Astrocyte (in vitro differentiated cells and primary cell): ENCODE data around the gene AGTRAP. TPM values are rescaled to one million over a fixed set of nuclear protein-coding genes. Genes with fewer than 3 reads are reported as not detected.

Experiments used
- DNase-seq: peaks from one replicate; pipeline ENCODE4 v3.0.0-alpha.2; 2010; ENCODE audit warnings: low read depth
- FAIRE-seq: peaks from 2 replicates; lab custom pipeline; 2011; peaks lifted over from hg19 to GRCh38; lab: Jason Lieb, UNC
- H2AFZ ChIP-seq: 2 replicates; pipeline ENCODE4 v1.6.0; 2012; ENCODE audit warnings: low read depth, low read length, inconsistent platforms
- H3K27ac ChIP-seq: 2 replicates; pipeline ENCODE4 v1.5.1; 2011; ENCODE audit warnings: low read depth, low read length, inconsistent platforms
- H3K27me3 ChIP-seq: 2 replicates; pipeline ENCODE4 v1.6.0; 2011; ENCODE audit warnings: low read length, inconsistent platforms; ENCODE audit not compliant: insufficient read depth
- H3K36me3 ChIP-seq: 2 replicates; pipeline ENCODE4 v1.5.1; 2011; ENCODE audit warnings: low read length, inconsistent platforms; ENCODE audit not compliant: insufficient read depth
- H3K4me1 ChIP-seq: 2 replicates; pipeline ENCODE4 v1.5.1; 2011; ENCODE audit warnings: low read length, inconsistent platforms; ENCODE audit not compliant: insufficient read depth
- H3K4me2 ChIP-seq: 2 replicates; pipeline ENCODE4 v1.6.0; 2012; ENCODE audit warnings: low read length, inconsistent platforms
- H3K4me3 ChIP-seq: 2 replicates; pipeline ENCODE4 v1.5.1; 2011; ENCODE audit warnings: low read depth, mild to moderate bottlenecking, low read length, inconsistent platforms; ENCODE audit not compliant: insufficient read depth
- H3K79me2 ChIP-seq: 2 replicates; pipeline ENCODE4 v1.6.0; 2012; ENCODE audit warnings: mild to moderate bottlenecking, low read length, inconsistent platforms; ENCODE audit not compliant: insufficient read depth
- H3K9ac ChIP-seq: 2 replicates; pipeline ENCODE4 v1.6.0; 2012; ENCODE audit warnings: mild to moderate bottlenecking, low read length, inconsistent platforms
- H3K9me3 ChIP-seq: 2 replicates; pipeline ENCODE4 v1.5.1; 2012; ENCODE audit warnings: low read depth, mild to moderate bottlenecking, low read length, inconsistent platforms; ENCODE audit not compliant: insufficient read depth
- H4K20me1 ChIP-seq: 2 replicates; pipeline ENCODE4 v1.6.0; 2012; ENCODE audit warnings: low read length, inconsistent platforms; ENCODE audit not compliant: insufficient read depth
- H3K27ac Mint-ChIP-seq: one replicate; pipeline ENCODE4 v1.8.0; 2021; ENCODE audit warnings: mild to moderate bottlenecking, mixed read lengths; ENCODE audit not compliant: unreplicated experiment
- H3K27me3 Mint-ChIP-seq: one replicate; pipeline ENCODE4 v1.8.0; 2021; ENCODE audit warnings: low read depth, mixed read lengths; ENCODE audit not compliant: unreplicated experiment
- H3K36me3 Mint-ChIP-seq: one replicate; pipeline ENCODE4 v1.8.0; 2021; ENCODE audit warnings: low read depth, mixed read lengths; ENCODE audit not compliant: unreplicated experiment
- H3K4me1 Mint-ChIP-seq: one replicate; pipeline ENCODE4 v1.8.0; 2021; ENCODE audit warnings: low read depth, mixed read lengths; ENCODE audit not compliant: unreplicated experiment
- H3K4me3 Mint-ChIP-seq: one replicate; pipeline ENCODE4 v1.8.0; 2021; ENCODE audit warnings: mild to moderate bottlenecking, moderate library complexity, mixed read lengths; ENCODE audit not compliant: unreplicated experiment
- H3K9me3 Mint-ChIP-seq: one replicate; pipeline ENCODE4 v1.8.0; 2021; ENCODE audit warnings: mild to moderate bottlenecking, mixed read lengths; ENCODE audit not compliant: unreplicated experiment
- EZH2 ChIP-seq: IDR thresholded peaks from 2 replicates; pipeline ENCODE4 v1.6.1; 2012; ENCODE audit warnings: mild to moderate bottlenecking, low read length, inconsistent platforms; ENCODE audit not compliant: insufficient read depth
- total RNA-seq: library from RNA; stranded (reverse); gene quantifications from 2 replicates; pipeline ENCODE4 v1.2.1, GENCODE V29; 2021
- TF ChIP-seq, protein P1 (sequence below): IDR thresholded peaks from 2 replicates; pipeline ENCODE4 v1.5.1; 2011; ENCODE audit warnings: low read depth, mild to moderate bottlenecking, inconsistent platforms, low read length, moderate library complexity; ENCODE audit not compliant: insufficient read depth

AGTRAP gene
- total RNA-seq, 1 donor from 2014 or later, result 38.7 TPM

DNA sequence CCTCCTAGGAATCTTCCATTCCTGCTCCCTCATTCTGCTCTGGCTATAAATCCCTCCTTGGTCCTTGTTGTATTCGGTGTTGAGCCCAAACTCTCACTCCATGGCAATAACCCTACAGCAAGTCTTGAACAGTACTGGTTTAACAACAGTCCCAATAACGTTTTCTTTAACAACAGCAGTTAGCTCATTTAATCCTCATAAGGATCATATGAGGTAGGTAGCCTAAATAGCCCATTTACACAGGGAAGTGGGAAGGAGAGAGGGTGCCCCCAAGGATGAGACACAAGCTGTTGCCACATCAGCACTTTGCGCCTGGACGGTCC lies 444 bp upstream of the AGTRAP start:
- H3K27ac Mint-ChIP-seq, result no peak overlapping the region

DNA sequence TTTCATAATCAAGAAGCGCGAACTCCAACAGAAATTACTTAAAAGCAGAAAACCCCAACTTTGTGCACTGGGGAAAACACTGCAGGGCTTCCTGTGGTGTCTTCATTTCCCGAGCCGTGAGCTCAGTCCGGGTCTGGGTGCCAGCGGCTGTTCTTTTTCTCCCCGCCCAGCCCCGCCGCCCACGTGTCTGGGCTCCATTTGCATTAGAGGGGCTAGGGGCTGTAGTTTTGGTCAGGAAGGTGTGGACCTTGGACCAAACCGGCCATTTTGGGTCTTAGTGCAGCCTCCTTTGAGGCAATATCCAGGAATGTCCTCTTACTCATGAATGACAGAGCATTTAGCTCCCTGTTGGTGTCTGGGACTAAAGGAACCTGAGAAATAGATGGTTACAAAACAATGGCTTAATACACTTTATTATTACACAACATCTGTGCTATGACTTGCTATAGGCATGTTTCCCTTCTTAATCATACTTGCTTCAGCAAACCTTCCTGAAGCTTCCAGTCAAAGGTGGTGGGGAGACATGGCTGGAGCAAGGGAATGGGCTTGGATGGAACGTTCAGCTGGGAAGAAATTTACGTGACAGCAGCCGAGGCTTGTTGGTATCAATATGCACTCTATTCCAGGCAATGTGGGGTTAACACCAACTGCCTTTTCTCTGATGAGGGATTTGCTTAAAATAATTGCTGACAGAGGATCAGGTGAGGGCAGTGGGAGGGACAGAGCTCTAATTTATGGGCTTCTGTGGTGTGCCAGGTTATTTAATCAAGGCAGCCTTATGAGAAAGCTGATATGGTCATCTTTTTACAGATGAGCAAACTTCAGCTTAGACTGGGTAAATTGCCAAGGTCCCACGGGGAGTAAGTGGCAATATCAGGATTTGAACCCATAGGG lies 1.1 kb downstream of the AGTRAP start:
- H3K4me1 Mint-ChIP-seq, result peaks cover 14% of the 10 kb centered on the region
- H3K27me3 ChIP-seq, result no peaks in the 10 kb centered on the region
- peak overlapping the region; percentile 94 for H3K4me2 ChIP-seq
- peaks cover 1% of the 10 kb centered on the region for H4K20me1 ChIP-seq
- peaks cover 23% of the 10 kb centered on the region for H3K4me1 ChIP-seq
- peak overlapping the region; percentile 89 for H3K4me3 Mint-ChIP-seq
- peak overlapping the region; percentile 80 for H3K27ac ChIP-seq
- H3K27ac Mint-ChIP-seq, result peak overlapping the region; percentile 88
- H3K79me2 ChIP-seq, result peaks cover 2% of the 10 kb centered on the region
- peaks cover 3% of the 10 kb centered on the region for H3K36me3 Mint-ChIP-seq
- FAIRE-seq (no peak), DNase-seq (peak; percentile 77)
- TF ChIP-seq EZH2, result no peak
- TF ChIP-seq, protein P1, sequence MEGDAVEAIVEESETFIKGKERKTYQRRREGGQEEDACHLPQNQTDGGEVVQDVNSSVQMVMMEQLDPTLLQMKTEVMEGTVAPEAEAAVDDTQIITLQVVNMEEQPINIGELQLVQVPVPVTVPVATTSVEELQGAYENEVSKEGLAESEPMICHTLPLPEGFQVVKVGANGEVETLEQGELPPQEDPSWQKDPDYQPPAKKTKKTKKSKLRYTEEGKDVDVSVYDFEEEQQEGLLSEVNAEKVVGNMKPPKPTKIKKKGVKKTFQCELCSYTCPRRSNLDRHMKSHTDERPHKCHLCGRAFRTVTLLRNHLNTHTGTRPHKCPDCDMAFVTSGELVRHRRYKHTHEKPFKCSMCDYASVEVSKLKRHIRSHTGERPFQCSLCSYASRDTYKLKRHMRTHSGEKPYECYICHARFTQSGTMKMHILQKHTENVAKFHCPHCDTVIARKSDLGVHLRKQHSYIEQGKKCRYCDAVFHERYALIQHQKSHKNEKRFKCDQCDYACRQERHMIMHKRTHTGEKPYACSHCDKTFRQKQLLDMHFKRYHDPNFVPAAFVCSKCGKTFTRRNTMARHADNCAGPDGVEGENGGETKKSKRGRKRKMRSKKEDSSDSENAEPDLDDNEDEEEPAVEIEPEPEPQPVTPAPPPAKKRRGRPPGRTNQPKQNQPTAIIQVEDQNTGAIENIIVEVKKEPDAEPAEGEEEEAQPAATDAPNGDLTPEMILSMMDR, result no peak
- H3K4me3 ChIP-seq, result peak overlapping the region; percentile 81
- H3K9me3 ChIP-seq, result no peaks in the 10 kb centered on the region
- no peaks in the 10 kb centered on the region for H3K36me3 ChIP-seq
- H3K27me3 Mint-ChIP-seq, result peaks cover 3% of the 10 kb centered on the region
- H2AFZ ChIP-seq, result peak overlapping the region; percentile 93
- H3K9me3 Mint-ChIP-seq, result no peaks in the 10 kb centered on the region
- H3K9ac ChIP-seq, result peak overlapping the region; percentile 85

More for the DNA sequence above, 444 bp upstream of the AGTRAP start:
- Mint-ChIP-seq H3K27me3 (peaks cover 3% of the 10 kb centered on the region), H3K36me3 (peaks cover 3% of the 10 kb centered on the region), H3K9me3 (no peaks in the 10 kb centered on the region), H3K4me1 (peaks cover 17% of the 10 kb centered on the region), H3K4me3 (peak overlapping the region; percentile 89)
- Histone ChIP-seq H3K4me3 (peak overlapping the region; percentile 81), H3K4me2 (peak overlapping the region; percentile 94), H3K27me3 (no peaks in the 10 kb centered on the region), H3K79me2 (peaks cover 2% of the 10 kb centered on the region), H3K9ac (peak overlapping the region; percentile 85), H2AFZ (peak overlapping the region; percentile 93), H3K4me1 (peaks cover 26% of the 10 kb centered on the region), H3K36me3 (no peaks in the 10 kb centered on the region), H3K27ac (no peak overlapping the region), H4K20me1 (no peaks in the 10 kb centered on the region), H3K9me3 (no peaks in the 10 kb centered on the region)
- DNase-seq (no peak), FAIRE-seq (no peak)
- TF ChIP-seq EZH2, result no peak
- TF ChIP-seq, protein P1, result no peak

DNA sequence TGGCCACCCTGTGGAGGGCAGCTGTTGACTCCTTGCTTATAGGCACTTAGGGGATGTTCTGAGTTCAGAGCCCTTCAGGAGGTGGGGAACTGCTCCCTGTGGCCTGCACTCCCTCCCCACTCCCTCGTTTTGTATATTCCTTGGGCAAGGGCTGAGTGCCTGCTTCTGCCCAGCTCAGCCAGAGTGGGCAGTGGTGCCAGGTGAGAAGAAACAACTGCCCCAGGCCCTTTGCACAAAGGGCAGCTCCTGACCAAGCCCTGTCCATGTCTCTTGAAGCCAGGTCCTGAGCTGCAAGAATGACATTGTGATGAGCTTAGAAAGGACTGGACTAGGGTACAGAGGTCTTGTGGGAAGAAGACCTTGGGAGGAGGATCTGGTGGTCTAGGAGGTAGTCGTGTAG lies 2.2 kb downstream of the AGTRAP start:
- Histone ChIP-seq H3K36me3 (no peaks in the 10 kb centered on the region), H3K4me1 (peaks cover 18% of the 10 kb centered on the region), H3K79me2 (peaks cover 2% of the 10 kb centered on the region), H3K4me2 (no peak overlapping the region), H3K9ac (no peak overlapping the region), H4K20me1 (peaks cover 9% of the 10 kb centered on the region), H3K9me3 (no peaks in the 10 kb centered on the region), H3K27me3 (no peaks in the 10 kb centered on the region), H2AFZ (no peak overlapping the region), H3K4me3 (no peak overlapping the region), H3K27ac (no peak overlapping the region)
- Mint-ChIP-seq H3K4me1 (peaks cover 10% of the 10 kb centered on the region), H3K36me3 (peaks cover 3% of the 10 kb centered on the region), H3K27me3 (peaks cover 3% of the 10 kb centered on the region), H3K9me3 (no peaks in the 10 kb centered on the region), H3K27ac (no peak overlapping the region), H3K4me3 (peak overlapping the region; percentile 35)
- FAIRE-seq, result no peak
- DNase-seq, result no peak
- TF ChIP-seq, protein P1, result no peak
- no peak for TF ChIP-seq EZH2
